Activated CD8-positive, alpha-beta T cell treated with anti-CD3 and anti-CD28 coated beads, Interleukin-2, amount 10 ng/mL, durations not matched to agents 7 days and 5 days (primary cell): ENCODE results near the gene SPPL3. TPM values are rescaled to one million over a fixed set of nuclear protein-coding genes. Genes with fewer than 3 reads are reported as not detected.
A peak's percentile ranks its signal among the peaks of the same experiment; 100 is the strongest.

Experiments
- ATAC-seq: fragments of 150-1000 bp; cut with Tn5 transposase; one replicate; pipeline ENCODE4 v1.10.0; 2021; ENCODE audit warnings: moderate library complexity
- CTCF ChIA-PET: fragments of 350-600 bp; sonication (Branson Sonifier 250); formaldehyde crosslinking; loops from one replicate; lab custom pipeline; 2021; ENCODE audit warnings: antibody characterized with exemption; lab: Charles Lee
- POLR2A ChIA-PET: fragments of 350-600 bp; sonication (Branson Sonifier 250); formaldehyde crosslinking; loops from one replicate; lab custom pipeline; 2021; ENCODE audit warnings: antibody characterized with exemption; lab: Charles Lee
- DNase-seq: peaks from one replicate; pipeline ENCODE4 v3.0.0-alpha.2; 2020
- H3K27ac Mint-ChIP-seq: one replicate; pipeline ENCODE4 v1.8.0; 2021; ENCODE audit warnings: mild to moderate bottlenecking, mixed read lengths
- H3K27me3 Mint-ChIP-seq: one replicate; pipeline ENCODE4 v1.8.0; 2021; ENCODE audit warnings: low read depth, mixed read lengths
- H3K36me3 Mint-ChIP-seq: one replicate; pipeline ENCODE4 v1.8.0; 2021; ENCODE audit warnings: low read depth, mixed read lengths
- H3K4me1 Mint-ChIP-seq: one replicate; pipeline ENCODE4 v1.8.0; 2021; ENCODE audit warnings: low read depth, mixed read lengths
- H3K4me3 Mint-ChIP-seq: one replicate; pipeline ENCODE4 v1.8.0; 2021; ENCODE audit warnings: mild to moderate bottlenecking, mixed read lengths
- H3K9me3 Mint-ChIP-seq: one replicate; pipeline ENCODE4 v1.8.0; 2022; ENCODE audit warnings: mixed read lengths; ENCODE audit not compliant: insufficient read depth
- total RNA-seq, 2 experiments: library from RNA; stranded (reverse); gene quantifications; one replicate each; pipeline ENCODE4 v1.2.3, GENCODE V29; 2021

The SPPL3 gene
- total RNA-seq, 2 experiments from 2014 or later, result 23.3 to 27.8 TPM

- no peak overlapping the region for H3K4me3 Mint-ChIP-seq
- H3K36me3 Mint-ChIP-seq, result peaks cover 11% of the 10 kb centered on the region
- H3K9me3 Mint-ChIP-seq, result no peaks in the 10 kb centered on the region
- no peaks in the 10 kb centered on the region for H3K27me3 Mint-ChIP-seq
- H3K27ac Mint-ChIP-seq, result no peak overlapping the region
- peaks cover 41% of the 10 kb centered on the region for H3K4me1 Mint-ChIP-seq
- POLR2A ChIA-PET, result interaction anchor here (0.6 to 6.7 kb wide), 3 partner anchors 12 to 755 kb away, joined by 3 to 50 read pairs (median 3); partner anchors contain the start of gene SPPL3
- ATAC-seq (no peak), DNase-seq (no peak)
- CTCF ChIA-PET, result interaction anchor here (0.6 to 1.4 kb wide), 5 partner anchors 12 to 241 kb away, joined by 3 to 5 read pairs (median 4); partner anchors contain the start of gene SPPL3
Measured at GRCh38 chr12:120890963-120891362, 13.2 kb downstream of the SPPL3 start.

DNA sequence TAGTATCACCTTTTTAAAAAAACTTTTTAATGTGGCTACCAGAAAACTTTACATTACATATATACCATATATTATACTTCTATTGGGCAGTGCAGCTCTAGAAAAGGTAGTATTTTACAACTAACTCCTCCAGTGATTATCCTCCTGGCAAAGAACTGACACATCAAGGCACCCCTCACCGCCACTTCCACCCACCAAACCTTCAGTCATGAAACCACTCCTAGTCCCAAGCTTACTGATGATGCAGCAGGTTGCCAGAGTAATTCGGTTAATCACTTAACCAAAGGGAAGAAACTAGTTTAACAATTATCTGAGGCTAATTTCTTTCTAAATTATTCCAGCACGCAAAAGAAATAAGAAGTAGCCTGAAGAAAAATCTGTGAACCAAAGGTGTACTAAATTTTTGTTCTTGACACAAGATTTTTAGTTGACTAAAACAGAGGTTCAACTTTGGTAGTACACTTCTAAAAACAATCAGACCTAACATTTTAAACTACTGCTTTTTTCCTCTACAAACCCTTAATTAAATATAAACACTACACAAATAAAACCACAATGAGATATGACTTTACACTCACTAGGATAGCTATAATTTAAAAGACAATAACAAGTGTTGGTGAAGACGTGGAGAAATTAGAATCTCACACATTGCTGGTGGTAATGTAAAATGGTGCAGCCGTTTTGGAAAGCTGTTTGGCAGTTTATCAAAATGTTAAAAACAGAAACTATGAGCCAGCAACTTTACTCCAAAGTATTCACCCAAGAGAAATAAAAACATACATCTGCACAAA is 16.7 kb downstream of the SPPL3 start:
- H3K9me3 Mint-ChIP-seq, result no peaks in the 10 kb centered on the region
- H3K4me1 Mint-ChIP-seq, result peaks cover 53% of the 10 kb centered on the region
- peak; percentile 54 for DNase-seq
- H3K27me3 Mint-ChIP-seq, result no peaks in the 10 kb centered on the region
- CTCF ChIA-PET, result interaction anchor here (0.6 to 2.3 kb wide), 11 partner anchors 9 to 238 kb away, joined by 3 to 12 read pairs (median 4); no protein-coding TSS in a partner anchor
- ATAC-seq, result peak; percentile 27
- H3K36me3 Mint-ChIP-seq, result peaks cover 2% of the 10 kb centered on the region
- no peak overlapping the region for H3K4me3 Mint-ChIP-seq
- H3K27ac Mint-ChIP-seq, result peak overlapping the region; percentile 11
- POLR2A ChIA-PET, result interaction anchor here (0.5 to 6.7 kb wide), 6 partner anchors 15 to 305 kb away, joined by 3 to 50 read pairs (median 3); partner anchors contain the start of gene SPPL3

DNA sequence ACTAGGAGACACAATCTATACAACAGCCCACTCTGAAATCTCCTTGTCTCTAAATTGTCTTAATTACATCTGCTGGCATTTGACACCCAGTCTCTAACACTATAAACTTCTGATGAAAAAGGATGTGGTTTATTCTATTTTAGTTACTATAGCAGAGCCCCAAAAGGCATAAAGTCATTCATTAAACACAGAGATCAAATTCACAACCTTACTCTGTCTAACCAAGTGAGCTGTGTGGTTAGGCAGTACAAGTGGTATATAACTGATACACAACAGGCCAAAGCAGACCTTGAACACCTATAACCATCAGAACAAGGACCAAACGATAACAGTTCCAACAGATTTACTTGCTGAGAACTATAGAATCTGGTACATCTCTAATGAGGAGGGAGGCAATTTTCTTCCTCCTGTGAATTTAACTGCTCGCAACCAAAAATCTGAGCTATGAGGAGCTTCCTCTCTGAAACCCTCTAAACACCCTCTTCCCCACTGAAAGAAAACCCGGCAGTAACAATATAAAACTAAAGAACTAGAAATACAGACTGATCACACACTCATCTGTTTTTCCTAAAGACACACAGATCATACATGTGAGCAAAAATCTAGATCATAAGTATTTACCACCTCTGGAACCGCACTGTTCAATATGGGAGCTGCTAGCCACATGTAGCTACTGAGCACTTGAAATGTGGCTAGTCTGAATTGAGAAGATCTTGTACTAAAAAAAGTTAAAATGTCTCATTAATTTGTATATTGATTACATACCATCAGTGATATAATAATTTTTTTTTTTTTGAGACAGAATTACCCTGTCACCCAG is 17.7 kb downstream of the SPPL3 start:
- H3K4me3 Mint-ChIP-seq, result peak overlapping the region; percentile 49
- DNase-seq, result no peak
- peak; percentile 87 for ATAC-seq
- H3K9me3 Mint-ChIP-seq, result no peaks in the 10 kb centered on the region
- no peaks in the 10 kb centered on the region for H3K27me3 Mint-ChIP-seq
- POLR2A ChIA-PET, result interaction anchor here (0.6 to 6.7 kb wide), 8 partner anchors 8 to 304 kb away, joined by 3 to 50 read pairs (median 3); partner anchors contain the start of gene SPPL3
- H3K27ac Mint-ChIP-seq, result peak overlapping the region; percentile 85
- CTCF ChIA-PET, result interaction anchor here (0.6 to 2.3 kb wide), 14 partner anchors 10 to 237 kb away, joined by 3 to 12 read pairs (median 4); no protein-coding TSS in a partner anchor
- H3K4me1 Mint-ChIP-seq, result peaks cover 46% of the 10 kb centered on the region
- peaks cover 2% of the 10 kb centered on the region for H3K36me3 Mint-ChIP-seq

DNA sequence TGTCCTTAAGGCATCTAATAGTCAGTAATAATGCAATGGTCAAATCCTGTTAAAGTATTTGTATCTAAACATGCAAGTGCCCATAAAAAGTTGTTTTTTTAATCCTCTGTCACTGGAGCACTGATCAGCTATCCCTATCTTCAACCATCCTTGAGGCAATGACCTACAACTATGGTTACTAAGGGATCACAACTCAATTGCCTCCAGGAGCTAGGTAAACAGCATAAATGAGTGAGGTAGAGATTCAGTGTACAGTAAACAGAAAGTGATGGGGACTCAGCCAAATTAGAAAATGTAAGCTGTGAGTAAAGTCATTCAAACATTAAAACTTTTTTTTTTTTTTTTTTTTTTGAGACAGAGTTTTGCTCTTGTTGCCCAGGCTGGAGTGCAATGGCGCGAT is 18.6 kb downstream of the SPPL3 start:
- Mint-ChIP-seq H3K27ac (peak overlapping the region; percentile 80), H3K4me3 (peak overlapping the region; percentile 12), H3K27me3 (no peaks in the 10 kb centered on the region), H3K36me3 (peaks cover 5% of the 10 kb centered on the region), H3K4me1 (peaks cover 44% of the 10 kb centered on the region), H3K9me3 (no peaks in the 10 kb centered on the region)
- ChIA-PET CTCF (interaction anchor here (1.4 to 2.3 kb wide), 7 partner anchors 17 to 135 kb away, joined by 3 to 12 read pairs (median 5); no protein-coding TSS in a partner anchor), POLR2A (interaction anchor here (1.3 to 6.7 kb wide), 2 partner anchors 9 to 18 kb away, joined by 3 to 50 read pairs; partner anchors contain the start of gene SPPL3)
- DNase-seq (no peak), ATAC-seq (peak; percentile 6)

DNA sequence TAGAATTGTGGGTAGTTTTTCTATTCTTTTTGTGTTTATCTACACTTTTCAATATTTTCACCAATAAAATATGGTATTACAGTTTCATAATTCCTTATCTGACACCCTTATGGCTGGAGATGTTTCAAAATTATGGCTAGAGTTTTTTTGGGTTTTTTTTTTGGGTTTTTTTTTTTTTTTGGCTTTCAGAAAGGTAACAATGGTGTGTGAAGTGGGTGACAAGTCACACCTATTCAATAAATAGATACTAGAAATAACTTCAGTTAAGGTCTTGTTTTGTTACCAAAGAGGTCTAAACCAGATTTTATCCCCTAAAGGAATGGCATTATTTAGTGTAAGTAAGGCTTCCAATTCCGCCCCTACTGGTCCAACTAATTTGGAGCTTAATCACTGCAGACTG is 19.5 kb downstream of the SPPL3 start:
- Mint-ChIP-seq H3K4me1 (peaks cover 46% of the 10 kb centered on the region), H3K27ac (no peak overlapping the region), H3K9me3 (no peaks in the 10 kb centered on the region), H3K27me3 (no peaks in the 10 kb centered on the region), H3K4me3 (no peak overlapping the region), H3K36me3 (peaks cover 5% of the 10 kb centered on the region)
- ChIA-PET CTCF (interaction anchor here (1.5 kb wide), 1 partner anchor 134 kb away, joined by 5 read pairs; no protein-coding TSS in a partner anchor), POLR2A (interaction anchor here (0.6 to 6.7 kb wide), 2 partner anchors 8 to 19 kb away, joined by 3 to 50 read pairs; partner anchors contain the start of gene SPPL3)
- DNase-seq (no peak), ATAC-seq (no peak)

DNA sequence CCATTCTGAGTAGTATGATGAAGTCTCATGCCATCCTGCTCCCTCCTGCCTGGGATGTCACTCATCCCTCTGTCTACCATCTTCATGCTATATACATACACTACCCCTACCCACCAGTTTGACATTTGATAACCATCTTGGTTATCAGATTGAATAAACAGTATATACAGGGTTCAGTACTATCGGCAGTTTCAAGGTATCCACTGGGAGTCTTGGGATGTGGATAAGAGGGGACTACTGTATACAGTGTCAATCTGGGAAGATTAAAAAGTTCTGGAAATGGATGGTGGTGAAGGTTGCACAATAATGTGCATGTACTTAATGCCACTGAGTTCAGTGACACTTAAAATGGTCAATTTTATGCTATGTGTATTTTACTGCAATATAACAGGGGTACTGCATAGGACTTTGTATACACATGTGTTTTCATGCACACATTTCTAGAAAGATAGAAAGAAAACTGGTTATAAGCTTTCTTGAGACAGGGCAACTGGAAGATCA is 22.1 kb downstream of the SPPL3 start:
- POLR2A ChIA-PET, result no interaction called here
- Mint-ChIP-seq H3K4me3 (no peak overlapping the region), H3K27me3 (no peaks in the 10 kb centered on the region), H3K36me3 (peaks cover 11% of the 10 kb centered on the region), H3K9me3 (no peaks in the 10 kb centered on the region), H3K4me1 (peaks cover 37% of the 10 kb centered on the region), H3K27ac (no peak overlapping the region)
- DNase-seq, result no peak
- no peak for ATAC-seq
- CTCF ChIA-PET, result no interaction called here

- no peaks in the 10 kb centered on the region for H3K27me3 Mint-ChIP-seq
- H3K4me1 Mint-ChIP-seq, result peaks cover 20% of the 10 kb centered on the region
- CTCF ChIA-PET, result interaction anchor here (0.9 kb wide), 1 partner anchor 233 kb away, joined by 4 read pairs; no protein-coding TSS in a partner anchor
- peaks cover 9% of the 10 kb centered on the region for H3K36me3 Mint-ChIP-seq
- H3K9me3 Mint-ChIP-seq, result no peaks in the 10 kb centered on the region
- POLR2A ChIA-PET, result interaction anchor here (0.6 to 0.7 kb wide), 2 partner anchors 122 to 165 kb away, joined by 3 to 4 read pairs; no protein-coding TSS in a partner anchor
- DNase-seq, result no peak
- no peak overlapping the region for H3K4me3 Mint-ChIP-seq
- no peak overlapping the region for H3K27ac Mint-ChIP-seq
- no peak for ATAC-seq
Measured at GRCh38 chr12:120879718-120880300, 24.3 kb downstream of the SPPL3 start.

- DNase-seq (no peak), ATAC-seq (no peak)
- POLR2A ChIA-PET, result interaction anchor here (0.6 kb wide), 1 partner anchor 164 kb away, joined by 3 read pairs; no protein-coding TSS in a partner anchor
- CTCF ChIA-PET, result interaction anchor here (0.9 to 1.7 kb wide), 2 partner anchors 9 to 232 kb away, joined by 4 to 7 read pairs; no protein-coding TSS in a partner anchor
- H3K4me1 Mint-ChIP-seq, result peaks cover 16% of the 10 kb centered on the region
- no peaks in the 10 kb centered on the region for H3K9me3 Mint-ChIP-seq
- H3K27me3 Mint-ChIP-seq, result no peaks in the 10 kb centered on the region
- H3K36me3 Mint-ChIP-seq, result peaks cover 9% of the 10 kb centered on the region
- H3K4me3 Mint-ChIP-seq, result no peak overlapping the region
- H3K27ac Mint-ChIP-seq, result no peak overlapping the region
Measured at GRCh38 chr12:120879102-120879501, 25.1 kb downstream of the SPPL3 start.

- no peaks in the 10 kb centered on the region for H3K9me3 Mint-ChIP-seq
- no peak overlapping the region for H3K27ac Mint-ChIP-seq
- POLR2A ChIA-PET, result interaction anchor here (1.0 kb wide), 1 partner anchor 48 kb away, joined by 3 read pairs; no protein-coding TSS in a partner anchor
- H3K27me3 Mint-ChIP-seq, result no peaks in the 10 kb centered on the region
- CTCF ChIA-PET, result interaction anchor here (0.9 kb wide), 1 partner anchor 18 kb away, joined by 3 read pairs; no protein-coding TSS in a partner anchor
- peaks cover 21% of the 10 kb centered on the region for H3K4me1 Mint-ChIP-seq
- peaks cover 10% of the 10 kb centered on the region for H3K36me3 Mint-ChIP-seq
- ATAC-seq (no peak), DNase-seq (no peak)
- no peak overlapping the region for H3K4me3 Mint-ChIP-seq
Measured at GRCh38 chr12:120874547-120875245, 29.5 kb downstream of the SPPL3 start.

GRCh38 chr12:120873226-120873625 is 30.9 kb downstream of the SPPL3 start:
- ChIA-PET POLR2A (interaction anchor here (1.1 kb wide), 1 partner anchor 30 kb away, joined by 3 read pairs; no protein-coding TSS in a partner anchor), CTCF (no interaction called here)
- Mint-ChIP-seq H3K36me3 (peaks cover 6% of the 10 kb centered on the region), H3K27ac (peak overlapping the region; percentile 31), H3K4me1 (peaks cover 21% of the 10 kb centered on the region), H3K27me3 (no peaks in the 10 kb centered on the region), H3K9me3 (no peaks in the 10 kb centered on the region), H3K4me3 (no peak overlapping the region)
- ATAC-seq, result no peak
- DNase-seq, result no peak
